ENCODE measurements around the gene LRRC51.

The LRRC51 gene

DNA sequence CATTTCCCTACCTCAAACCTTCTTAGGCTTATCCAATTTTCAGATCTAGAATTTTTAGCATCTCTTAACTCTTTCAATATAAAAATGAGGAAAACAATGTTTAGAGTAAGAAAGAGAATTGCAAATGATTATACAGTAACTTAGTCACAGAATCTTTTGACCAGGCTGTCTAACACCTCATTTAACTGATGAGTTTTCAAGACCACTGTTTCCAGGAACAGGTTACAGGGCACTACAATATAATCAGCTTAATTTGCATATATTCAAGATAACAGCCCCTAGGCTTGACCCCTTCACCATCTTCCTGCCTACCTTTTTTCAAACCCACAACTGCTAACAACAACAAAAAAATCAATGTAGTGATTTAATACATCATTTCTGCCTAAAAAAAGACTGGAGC lies 13.0 kb upstream of the LRRC51 start:
- Histone ChIP-seq H3K27ac (peak overlapping the region in 11 of 21 experiments; percentile 11 to 87 (median 63)), H3K4me3 (no peak overlapping the region)

DNA sequence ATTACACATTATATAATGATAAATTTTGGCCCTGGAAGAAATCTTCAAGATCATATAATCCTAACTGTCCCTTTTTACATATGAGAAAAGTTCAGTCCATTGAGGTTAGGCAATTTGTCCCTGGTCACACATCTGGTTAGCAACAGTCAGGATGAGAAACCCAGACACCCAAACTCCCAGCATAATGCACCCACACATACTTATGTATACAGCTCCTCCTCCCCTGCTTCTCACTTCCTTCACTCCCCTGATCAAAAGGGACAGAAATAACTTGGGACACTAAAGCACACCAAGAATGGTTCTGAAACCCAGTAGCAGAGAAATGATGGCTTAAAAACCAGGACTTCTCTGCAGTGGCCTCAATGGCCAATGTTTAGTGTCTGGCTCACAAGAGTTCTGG lies 11.4 kb upstream of the LRRC51 start:
- H3K27ac ChIP-seq: peak overlapping the region in 20 of 21 experiments; percentile 52 to 87 (median 75)
- H3K4me3 ChIP-seq: no peak overlapping the region

DNA sequence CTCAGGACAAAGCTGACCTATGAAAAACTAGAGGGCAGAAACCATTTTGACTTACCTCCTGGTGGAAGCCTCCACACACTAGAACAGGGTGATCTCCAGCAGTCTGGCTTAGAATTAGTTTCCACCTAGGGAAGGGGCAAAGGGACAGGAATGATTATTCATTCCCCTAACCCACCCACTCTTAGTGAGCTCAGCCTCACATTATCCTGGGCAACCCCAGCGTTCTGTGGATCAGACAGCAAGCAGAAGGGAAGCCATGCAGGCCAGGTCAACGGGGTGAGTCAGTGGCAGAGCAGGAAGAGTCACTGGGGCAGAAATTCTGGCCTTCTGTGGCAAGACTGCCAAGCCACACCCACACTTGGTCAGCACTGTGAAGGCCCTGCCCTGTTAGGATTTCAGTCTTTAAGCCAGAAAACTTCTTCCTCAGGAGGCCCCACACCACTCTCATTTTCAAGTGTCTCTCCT lies 10.8 kb upstream of the LRRC51 start:
- no peak overlapping the region for H3K4me3 ChIP-seq
- peak overlapping the region in 20 of 21 experiments; percentile 52 to 87 (median 75) for H3K27ac ChIP-seq

DNA sequence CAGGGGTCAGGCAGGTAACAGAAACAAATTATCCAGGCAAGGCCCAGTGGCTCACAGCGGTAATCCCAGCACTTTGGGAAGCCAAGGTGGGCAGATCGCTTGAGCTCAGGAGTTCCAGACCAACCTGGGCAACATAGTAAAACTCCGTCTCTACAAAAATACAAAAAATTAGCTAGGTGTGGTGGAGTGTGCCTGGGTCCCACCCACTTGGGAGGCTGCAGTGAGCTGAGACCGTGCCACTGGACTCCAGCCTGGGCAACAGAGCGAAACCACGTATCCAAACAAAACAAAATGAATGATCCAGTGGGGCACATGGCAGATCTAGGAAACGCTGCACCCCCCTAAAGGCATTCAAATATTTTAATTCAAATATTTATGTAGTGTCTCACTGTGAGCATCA lies 10.2 kb upstream of the LRRC51 start:
- no peak overlapping the region for H3K4me3 ChIP-seq
- peak overlapping the region in 20 of 21 experiments; percentile 52 to 87 (median 75) for H3K27ac ChIP-seq

DNA sequence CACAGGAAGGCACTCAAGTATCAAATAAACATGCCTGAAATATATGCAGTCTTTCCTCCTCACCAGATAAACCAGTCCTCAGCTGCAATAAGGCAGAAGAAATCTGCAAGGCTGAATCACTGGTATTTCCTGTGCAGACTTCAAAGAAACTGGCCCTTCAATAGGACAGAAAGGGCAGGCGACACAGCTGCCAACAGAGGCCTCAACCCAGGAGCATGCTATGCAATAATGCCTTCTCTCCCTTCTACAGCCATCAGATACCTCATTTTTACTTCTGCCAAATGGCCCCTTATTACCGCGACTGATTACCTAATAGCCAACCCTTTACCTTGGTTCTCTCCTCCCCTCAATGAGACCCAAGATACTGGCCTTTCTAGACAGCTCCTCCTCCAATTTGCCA lies 8.3 kb upstream of the LRRC51 start:
- peak overlapping the region in 17 of 21 experiments; percentile 1 to 84 (median 50) for H3K27ac ChIP-seq
- H3K4me3 ChIP-seq: no peak overlapping the region

DNA sequence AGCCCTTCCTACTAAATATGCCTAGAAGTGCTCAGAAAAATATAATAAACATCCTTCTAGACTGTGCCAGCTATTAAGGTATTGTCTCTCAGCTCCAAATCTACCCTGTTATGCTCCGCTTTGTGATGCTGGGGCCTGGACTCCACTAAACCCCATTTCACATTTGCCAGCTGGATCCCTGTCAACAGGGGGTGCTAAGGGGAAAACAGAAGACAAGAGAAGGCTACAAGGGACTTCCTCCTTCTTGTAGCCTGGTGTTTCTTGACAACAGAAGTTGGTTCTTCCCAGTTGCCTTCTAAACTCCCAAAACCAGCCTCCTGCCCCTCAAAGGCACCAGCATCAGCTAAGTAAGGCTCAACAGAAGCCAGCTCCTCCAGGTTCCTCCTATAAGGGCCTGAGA lies 5.5 kb upstream of the LRRC51 start:
- Histone ChIP-seq H3K4me3 (no peak overlapping the region), H3K27ac (peak overlapping the region in 7 of 21 experiments; percentile 9 to 70 (median 39))

DNA sequence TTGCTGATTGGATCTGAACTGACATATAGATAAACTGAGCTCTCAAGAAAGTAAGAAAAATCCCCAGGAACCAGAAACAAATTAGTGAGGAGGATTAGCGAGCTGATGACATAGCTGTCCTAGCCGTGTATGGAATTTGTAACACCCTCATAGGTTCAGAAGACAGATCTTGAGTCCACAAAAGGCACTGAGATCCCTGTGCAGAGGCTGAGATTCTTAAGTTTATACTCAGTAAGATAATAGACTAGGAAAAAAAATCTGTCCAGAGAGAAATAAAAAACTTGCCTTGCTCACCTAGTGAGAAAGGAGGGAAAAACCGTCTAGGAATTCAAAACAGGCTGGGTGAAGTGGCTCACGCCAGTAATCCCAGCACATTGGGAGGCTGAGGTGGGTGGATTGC lies 4.9 kb upstream of the LRRC51 start:
- no peak overlapping the region for H3K4me3 ChIP-seq
- peak overlapping the region in 3 of 21 experiments; percentile 27 to 40 (median 39) for H3K27ac ChIP-seq

DNA sequence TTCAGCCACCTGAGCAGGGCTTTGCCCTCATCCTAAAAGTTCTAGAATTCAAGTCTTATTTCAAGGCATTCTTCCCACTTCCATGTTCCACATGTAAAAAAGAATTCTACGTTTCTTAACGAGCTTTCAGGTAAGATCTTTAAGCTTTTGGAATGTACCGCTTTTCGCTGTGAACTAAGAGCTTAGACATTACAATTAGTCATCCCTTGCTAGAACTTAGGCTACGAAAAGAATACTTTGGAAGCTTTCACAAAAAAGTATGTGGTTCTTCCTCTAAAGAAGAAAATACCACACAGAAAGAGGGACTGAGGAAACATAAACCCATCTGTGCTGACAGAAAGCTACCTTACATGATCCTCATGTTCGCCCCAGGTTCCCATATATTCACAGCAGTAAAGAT lies 2.2 kb upstream of the LRRC51 start:
- Histone ChIP-seq H3K4me3 (peak overlapping the region in 2 of 7 experiments; percentile 74 to 77), H3K27ac (peak overlapping the region in 17 of 21 experiments; percentile 5 to 93 (median 89))

DNA sequence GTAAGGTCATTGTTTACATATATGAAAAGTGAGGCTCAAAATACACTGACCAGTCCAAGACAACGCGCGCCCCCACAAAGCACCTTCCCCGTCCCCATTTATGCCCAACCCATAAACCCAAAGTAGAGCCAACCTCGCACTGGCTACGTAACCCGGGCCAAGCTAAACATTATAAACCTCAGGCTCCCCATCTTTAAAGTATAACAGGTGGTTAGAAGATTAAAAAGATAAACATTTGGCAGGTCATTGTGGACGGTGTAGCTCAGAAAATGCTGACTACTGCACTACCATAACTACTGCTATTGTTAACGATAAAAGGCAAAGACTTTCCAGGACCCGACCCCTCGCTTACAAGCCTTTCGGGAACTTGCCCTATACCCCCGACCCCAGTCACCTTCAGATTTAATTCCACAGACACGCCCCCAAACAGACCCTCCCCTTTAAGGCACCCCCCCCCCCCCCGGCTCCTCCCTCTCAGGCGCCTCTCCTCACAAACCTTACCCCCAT lies 778 bp upstream of the LRRC51 start:
- H3K27ac ChIP-seq: peak overlapping the region in 20 of 21 experiments; percentile 37 to 93 (median 89)
- H3K4me3 ChIP-seq: peak overlapping the region; percentile 44 to 77 (median 71)

DNA sequence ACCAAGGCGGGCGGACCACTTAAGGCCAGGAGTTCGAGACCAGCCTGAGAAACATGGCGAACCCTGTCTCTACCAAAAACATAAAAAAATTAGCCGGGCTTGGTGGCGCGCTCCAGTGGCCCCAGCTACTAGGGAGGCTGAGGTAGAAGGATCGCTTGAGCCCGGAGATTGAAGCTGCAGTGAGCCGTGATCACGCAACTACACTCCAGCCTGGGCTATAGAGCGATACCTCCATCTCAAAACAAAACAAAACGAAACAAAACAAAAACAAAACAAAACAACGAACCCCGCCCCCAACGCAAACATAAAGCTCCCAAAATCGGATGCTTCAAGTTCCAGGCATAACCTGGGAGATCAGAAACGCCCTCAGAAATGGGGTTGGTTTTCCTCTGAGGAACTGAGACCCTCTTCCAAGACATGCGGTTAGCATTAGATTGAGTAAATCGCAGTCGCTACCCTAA lies 564 bp downstream of the LRRC51 start:
- Histone ChIP-seq H3K4me3 (peak overlapping the region; percentile 44 to 77 (median 71)), H3K27ac (peak overlapping the region in 20 of 21 experiments; percentile 67 to 93 (median 89))

DNA sequence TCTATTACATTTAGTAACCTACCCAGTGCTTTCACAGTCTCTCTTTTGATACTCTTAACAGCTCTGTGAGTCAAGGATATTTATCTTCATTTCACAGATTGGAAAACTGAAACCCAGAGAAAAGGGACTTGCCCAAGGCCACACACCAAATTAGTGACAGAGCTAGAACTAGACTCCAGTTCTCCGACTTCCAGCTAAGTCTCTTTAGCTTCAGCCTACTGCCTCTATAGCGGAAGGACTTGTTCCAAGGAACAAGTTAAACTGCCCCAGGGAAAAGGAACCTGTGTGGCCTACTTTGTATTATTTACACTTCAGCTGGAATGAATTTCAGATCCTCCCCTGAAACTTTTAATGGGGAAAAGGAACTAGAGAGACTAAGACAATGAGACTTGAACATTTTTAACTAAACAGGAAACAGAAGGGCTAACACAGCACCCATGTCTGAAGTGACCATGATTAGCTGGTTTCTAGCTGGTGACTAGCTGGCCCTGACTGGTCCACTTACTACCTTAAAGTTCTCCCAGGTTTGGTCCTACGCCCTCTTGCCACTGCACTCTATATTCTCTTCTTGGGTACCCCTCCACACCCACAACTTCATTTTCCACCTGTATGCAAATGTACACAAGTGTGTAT lies 1.3 kb downstream of the LRRC51 start:
- Histone ChIP-seq H3K4me3 (peak overlapping the region in 1 of 7 experiments; percentile 77), H3K27ac (peak overlapping the region in 19 of 21 experiments; percentile 67 to 93 (median 89))

DNA sequence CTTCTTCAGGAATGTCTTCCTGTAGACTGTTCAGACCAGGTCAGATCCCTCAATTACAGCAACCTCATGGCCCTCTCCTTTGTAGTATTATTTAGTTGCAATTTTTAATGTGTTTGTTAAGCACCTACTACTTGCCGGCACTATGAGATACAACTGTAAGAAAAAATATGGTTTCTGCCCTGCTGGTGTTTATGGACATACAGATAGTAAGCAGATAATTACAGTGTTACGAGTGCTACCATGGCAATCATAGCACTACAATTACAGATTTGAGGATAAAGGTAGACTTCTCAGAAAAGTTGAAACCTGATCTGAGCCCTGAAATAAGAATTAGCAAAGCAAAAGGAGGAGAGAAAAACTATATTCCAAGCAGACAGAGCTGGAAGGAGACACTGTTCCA lies 2.8 kb downstream of the LRRC51 start:
- Histone ChIP-seq H3K4me3 (no peak overlapping the region), H3K27ac (peak overlapping the region in 1 of 21 experiments; percentile 8)

DNA sequence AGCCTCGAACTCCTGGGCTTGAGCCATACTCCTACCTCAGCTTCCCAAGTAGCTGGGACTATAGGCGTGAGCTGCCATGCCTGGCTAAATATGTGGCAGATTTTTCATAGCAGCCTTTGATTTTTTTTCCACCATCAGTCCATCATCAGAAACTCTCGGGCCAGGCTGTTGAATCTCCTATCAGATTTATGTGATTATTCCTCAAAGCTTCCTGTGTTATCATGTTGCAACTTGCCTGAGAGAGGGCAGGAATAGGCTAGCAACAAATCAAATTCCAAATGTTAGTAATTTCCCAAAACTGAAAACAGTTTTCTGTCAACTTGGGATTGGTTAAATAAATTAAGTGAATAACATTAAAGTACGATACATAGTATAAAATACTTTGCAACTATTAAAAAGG lies 3.4 kb downstream of the LRRC51 start:
- no peak overlapping the region for H3K27ac ChIP-seq
- no peak overlapping the region for H3K4me3 ChIP-seq

DNA sequence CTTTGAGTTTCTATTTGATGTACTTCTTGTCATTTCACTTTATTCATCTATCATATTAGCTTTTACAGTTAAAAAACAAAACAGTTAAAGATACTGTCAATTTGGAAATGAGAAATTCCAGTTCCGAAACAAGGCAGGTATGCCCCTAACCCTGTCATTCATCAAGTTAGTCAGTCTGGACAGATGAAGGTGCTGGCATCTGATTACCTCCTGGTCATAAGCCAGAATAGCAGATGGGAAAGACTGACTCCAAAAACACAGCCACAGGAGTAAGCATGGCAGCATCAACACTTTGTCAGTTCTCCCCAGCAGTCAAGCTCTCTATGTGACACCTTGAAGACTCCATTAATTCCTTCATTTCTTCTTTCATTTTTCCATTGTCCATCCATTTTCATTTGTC lies 4.3 kb downstream of the LRRC51 start:
- H3K27ac ChIP-seq: no peak overlapping the region
- no peak overlapping the region for H3K4me3 ChIP-seq

DNA sequence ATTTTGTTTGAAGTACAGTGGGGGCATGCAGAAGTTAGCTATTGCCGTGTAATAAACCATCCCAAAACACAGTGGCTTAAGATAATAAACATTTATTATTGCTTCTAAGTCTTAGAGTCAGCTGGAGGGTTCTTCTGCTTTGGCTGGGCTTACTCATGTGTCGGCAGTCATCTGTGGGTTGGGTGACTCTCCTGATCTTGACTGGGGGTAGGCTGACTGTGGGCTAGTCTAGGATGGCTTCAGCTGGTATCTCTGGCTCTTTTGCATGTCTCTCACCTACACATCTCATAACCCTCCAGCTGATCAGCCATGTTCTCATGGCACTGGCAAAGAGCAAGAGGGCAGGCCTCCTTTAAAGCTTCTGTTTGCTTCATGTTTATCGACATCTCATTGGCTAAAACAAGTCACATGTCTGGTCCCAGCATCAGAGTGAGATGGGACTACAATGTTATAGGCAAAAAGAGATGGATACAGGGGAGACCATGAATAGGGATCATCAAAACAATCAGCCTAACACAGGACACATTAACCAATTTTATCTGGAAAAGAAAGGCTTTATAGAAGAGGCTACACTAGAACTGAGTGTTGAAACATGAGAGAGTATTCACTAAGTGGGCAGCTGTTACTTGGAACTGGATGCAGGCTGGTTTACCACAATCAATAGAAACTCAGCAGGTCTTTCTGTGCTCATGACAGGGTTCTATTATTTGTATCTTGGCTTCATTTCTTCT lies 5.1 kb downstream of the LRRC51 start:
- Histone ChIP-seq H3K4me3 (no peak overlapping the region), H3K27ac (peak overlapping the region in 2 of 21 experiments; percentile 19 to 34)

DNA sequence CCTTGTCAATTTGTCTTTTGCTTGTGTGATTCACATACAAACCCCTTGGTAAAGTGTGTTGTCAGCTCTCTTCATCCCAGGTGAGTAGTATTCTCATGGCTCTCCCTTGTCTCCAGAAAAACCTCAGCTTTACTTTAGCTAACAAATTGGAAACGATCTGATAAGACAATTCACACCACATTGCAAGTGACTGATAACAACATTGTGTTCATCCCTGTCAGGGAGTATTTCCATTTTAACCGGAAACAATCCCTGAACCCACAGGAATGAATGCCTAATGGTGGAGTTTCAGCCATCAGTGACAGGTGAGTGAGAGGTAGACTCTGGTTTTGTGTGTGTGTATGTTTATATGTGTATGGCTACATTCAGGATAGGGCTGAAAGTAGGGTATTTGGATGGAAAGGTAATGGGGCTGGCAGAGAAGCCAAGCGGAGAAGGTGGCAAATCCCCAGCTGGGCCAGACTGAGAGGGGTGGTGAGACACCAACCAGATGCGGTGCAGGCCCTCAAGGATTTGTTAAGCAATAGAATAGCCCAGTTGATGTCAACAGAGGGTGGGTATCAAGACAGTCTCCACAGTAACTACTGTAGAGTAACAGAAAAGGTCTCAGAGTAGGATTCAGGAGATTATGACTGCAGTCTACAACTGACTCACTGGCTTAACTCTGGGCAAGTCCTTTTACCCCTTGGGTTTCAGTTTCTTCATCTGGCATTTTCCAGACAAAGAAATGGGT lies 7.6 kb downstream of the LRRC51 start:
- H3K4me3 ChIP-seq: no peak overlapping the region
- H3K27ac ChIP-seq: peak overlapping the region in 1 of 21 experiments; percentile 3

DNA sequence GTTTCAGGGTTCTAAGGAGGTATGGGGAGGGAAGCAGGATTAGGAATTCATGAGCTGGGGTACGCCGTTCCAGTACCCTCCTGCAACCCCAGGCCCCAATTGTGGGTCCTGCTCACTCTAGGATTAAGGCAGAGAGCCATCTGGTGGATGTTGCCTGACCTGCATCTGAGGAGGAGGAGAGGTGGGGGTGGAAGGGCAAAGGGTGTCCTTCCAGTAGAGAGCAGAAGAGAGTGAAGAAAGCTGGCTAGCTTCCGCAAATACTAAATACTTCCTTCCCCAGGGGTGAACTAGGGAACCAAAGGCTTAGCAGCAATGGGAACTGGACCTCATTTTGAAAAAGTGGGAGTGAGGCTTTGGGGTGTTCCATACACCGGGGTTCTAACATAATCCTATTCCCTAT lies 10.6 kb downstream of the LRRC51 start:
- Histone ChIP-seq H3K4me3 (no peak overlapping the region), H3K27ac (peak overlapping the region in 11 of 21 experiments; percentile 8 to 79 (median 41))

DNA sequence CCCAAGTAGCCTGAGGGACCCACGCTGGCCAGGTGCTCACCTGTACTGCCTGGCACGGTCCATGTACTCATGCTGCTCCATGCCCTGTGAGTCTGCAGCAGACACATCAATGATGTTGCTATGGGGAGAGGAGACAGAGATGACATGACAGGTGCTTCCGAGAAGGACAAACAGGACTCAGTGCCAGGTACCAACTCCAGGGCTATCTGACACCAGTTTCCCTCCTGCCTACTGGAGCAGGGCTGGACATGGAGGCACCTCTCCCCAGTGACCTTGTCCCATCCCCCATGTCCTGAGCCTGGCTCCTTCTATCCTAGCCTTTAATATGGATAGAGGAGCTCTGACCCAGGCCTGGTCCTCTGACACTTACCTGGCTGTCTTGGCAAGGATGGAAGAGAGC lies 18.1 kb downstream of the LRRC51 start:
- Histone ChIP-seq H3K4me3 (no peak overlapping the region), H3K27ac (peak overlapping the region in 2 of 21 experiments; percentile 11 to 20)

DNA sequence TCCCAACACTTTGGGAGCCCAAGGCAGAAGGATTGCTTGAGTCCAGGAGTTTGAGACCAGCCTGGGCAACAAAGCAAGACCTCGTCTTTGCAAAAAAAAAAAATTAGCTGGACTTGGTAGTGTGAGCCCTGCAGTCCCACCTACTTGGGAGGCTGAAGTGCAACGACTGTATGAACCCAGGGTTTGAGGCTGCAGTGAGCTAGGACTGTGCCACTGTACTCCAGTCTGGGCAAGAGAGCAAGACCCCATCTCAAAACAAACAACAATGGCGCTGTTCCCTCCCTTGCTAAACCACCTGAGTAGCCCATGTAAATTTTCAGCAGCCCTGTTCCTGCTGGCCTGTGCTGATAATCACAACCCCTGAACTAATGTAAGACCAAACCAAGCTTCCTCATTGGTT lies 19.4 kb downstream of the LRRC51 start:
- H3K27ac ChIP-seq: peak overlapping the region in 12 of 21 experiments; percentile 7 to 98 (median 38)

DNA sequence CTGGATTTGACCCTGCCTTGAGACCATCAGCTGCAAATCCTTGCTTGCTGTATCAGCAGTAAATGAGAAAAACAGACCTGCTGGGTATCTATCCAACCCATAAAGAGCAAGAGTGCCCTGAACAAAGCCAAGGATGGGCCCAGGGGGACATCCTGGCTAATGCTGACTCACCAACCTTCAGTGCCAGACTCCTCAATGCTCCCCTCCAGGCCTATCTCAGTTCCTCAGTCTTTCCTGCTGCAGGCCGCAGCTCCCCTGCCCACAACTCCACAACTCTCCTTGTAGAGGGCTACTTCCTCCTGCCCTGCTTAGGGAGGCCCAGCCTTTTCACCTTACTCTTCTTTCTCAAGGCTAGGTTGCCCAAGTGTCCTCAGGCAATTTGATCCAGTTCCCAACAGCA lies 19.8 kb downstream of the LRRC51 start:
- H3K27ac ChIP-seq: peak overlapping the region in 12 of 21 experiments; percentile 7 to 98 (median 30)
- H3K4me3 ChIP-seq: no peak overlapping the region

More for the DNA sequence above, 19.4 kb downstream of the LRRC51 start:
- H3K4me3 ChIP-seq: no peak overlapping the region

Measured in skin epidermis (tissue), 12 donors.